Pons (tissue), 1 donor: ENCODE results near the gene SLC41A3.

ENCODE experiments used
- DNase-seq: peaks from one replicate; pipeline ENCODE4 v3.0.0-alpha.2; 2016; ENCODE audit warnings: low spot score

SLC41A3 gene

DNA sequence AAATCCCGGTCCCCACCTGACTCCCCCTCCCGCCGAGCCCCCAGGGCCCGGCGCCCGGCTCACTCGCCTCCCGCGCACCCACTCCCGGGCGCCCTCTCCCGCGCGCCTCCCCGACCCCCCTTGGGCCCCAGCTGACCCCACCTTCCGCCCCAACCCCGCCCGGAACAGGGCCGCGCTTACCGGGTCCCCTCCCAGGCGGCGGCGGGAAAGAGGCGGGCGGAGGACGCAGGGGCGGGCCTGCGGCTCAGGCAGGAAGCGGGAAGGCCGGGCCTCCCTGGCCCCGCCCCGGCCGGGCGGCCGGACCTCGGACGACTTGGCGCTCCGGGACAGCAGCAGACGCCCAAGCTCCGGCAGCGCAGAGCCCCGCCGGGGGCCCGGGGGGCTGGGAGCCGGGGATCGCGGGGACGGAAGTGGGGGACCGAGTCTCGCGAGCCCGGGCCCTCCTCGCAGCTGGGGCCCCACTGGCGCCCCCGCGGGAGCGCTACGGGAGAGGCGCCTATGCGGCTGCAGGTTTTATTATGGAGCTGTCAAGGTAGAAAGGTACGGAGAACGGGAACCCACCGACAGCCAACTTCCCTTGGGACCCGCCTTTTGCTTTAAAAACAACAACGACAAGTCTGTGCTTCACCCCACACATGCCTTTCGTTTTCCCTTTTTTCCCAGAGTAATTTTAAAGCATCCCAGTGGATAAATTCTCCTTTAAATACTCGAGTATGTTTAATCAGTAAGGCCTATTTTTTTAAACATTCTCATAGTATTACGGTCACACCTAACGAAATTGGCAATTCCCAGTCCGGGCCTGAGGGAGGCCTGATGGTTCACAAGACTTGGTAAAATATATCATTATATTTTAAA is at the start of gene SLC41A3:
Gene SLC41A3, minus strand, starts transcription at position 212 of the 855 bp plus-strand sequence. CDS start 15,905 bp downstream, outside the sequence.
- DNase-seq: peak; percentile 74

DNA sequence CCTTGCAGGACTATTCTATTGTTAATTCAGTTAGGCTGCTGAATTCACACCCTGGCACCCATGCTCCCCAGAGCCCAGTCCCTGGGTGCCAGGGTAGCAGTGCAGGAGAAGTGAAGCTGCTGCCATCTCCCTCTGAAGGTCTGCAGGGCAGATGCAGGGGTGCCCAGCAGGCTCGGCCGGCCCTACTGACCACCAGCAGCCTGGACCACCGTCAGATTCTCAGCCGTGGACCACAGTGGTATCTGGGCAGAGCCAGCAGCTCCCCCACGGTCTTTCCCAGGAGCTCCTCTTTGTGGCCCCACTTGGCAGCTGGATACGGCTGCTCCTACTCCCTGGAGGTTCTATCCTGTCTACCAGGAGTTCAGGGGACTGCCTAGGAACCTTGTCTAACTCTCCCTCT is 49.7 kb upstream of the SLC41A3 start:
- DNase-seq: no peak

- no peak for DNase-seq
These were observed 49.0 kb upstream of the SLC41A3 start for GRCh38 chr3:126132751-126133511.

GRCh38 chr3:126131881-126132750 is 48.2 kb upstream of the SLC41A3 start:
- no peak for DNase-seq

DNA sequence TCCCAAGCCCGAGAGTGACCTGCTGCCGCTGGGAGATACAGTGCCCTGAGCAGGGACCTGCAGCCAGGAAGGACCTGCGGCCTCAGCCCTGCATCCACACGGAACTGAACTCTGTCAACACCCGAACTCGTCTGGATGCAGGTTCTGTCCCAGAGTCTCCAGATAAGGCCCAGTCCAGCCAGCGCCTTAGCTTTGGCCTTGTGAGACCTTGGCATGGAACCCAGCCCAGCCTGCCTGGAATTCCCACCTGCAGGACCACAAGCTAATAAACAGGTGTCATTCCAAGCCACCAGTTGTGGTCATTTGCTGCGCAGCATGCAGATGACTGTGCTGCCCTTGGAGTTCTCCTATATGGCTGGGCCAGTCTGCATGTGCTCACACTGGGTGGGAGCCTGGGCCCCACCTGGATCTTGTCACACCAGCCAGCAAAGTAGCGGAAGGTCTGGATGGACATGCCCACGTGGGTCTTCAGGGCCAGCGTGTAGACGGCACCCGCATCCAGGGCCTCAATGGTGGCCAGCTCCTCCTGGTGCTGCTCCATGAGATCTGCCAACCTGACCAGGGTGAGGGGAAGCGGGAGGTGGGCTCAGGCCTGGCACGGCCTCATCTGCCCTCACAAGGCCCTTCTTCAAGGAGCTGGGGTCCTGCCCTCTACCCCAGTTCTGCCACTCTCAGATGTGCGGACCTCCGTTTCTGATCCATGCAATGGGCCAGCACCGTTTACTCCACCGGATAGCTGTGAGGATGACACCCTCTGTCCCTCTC is 47.2 kb upstream of the SLC41A3 start:
- DNase-seq: no peak

GRCh38 chr3:126130081-126130855 is 46.3 kb upstream of the SLC41A3 start:
- DNase-seq: no peak

DNA sequence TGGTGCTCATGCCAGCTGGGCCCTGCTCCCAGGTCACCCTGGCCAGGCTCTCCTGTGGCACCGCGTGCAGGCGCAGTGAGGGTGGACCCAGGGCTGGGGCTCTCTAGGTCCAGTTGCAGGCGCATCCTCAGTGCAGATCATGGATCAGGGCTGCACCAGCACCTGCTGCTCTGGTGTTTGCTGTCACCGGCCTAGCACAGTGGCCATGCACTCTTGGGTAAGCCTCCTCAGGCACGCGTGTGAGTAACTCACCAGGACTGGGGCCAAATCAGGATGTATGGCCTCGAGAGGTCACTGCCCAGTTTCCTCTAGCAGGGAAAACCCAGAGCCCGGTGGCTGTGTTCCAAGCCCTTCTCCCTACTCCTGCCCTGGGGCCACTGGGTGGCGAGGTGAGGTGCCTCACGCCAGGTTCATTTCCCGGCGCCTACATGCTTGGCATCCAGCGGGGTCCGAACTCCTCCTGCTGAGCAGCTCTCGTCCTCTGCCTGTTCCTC is 45.5 kb upstream of the SLC41A3 start:
- no peak for DNase-seq

DNA sequence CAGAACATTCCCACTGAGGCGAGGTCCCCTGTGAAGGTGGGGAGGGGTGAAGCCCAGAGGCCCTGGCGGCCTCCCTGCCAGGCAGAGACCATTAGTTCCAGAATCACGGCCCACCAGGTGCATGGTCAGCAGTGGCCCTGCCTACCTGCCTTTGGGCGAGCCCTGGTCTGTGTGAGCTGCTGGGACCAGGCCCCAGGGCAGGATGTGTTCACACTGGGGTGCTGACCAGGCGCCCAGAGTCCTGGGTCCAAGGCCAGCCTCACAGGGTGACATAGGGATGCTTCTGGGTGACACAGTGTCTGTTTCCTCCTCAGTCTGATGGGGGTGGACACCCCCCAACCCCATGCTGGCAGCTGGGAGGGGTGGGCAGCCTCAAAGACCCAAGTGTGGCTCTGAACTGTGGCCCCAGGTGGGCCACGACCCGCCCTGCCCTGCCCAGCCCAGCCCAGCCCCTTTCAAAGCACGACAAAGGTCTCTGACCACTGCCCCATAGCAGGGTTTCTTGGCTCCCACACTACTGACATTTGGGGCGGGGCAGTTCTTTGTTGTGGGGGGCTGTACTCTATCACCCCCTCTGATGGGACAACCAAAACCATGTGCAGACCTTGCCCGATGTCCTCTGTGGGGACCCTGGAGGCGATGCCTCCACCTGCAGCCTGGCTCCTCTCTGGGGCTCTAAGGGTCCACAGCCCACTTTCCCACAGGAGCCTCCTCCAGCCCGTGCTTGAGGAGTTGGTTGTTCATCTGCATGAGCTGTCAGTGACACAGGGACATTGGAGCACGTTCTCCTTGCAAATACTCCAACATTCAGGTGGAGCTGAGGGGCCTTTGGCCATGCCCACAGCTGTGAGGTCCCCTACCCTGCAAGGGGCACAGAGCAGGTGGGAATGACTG is 44.8 kb upstream of the SLC41A3 start:
- no peak for DNase-seq

DNA sequence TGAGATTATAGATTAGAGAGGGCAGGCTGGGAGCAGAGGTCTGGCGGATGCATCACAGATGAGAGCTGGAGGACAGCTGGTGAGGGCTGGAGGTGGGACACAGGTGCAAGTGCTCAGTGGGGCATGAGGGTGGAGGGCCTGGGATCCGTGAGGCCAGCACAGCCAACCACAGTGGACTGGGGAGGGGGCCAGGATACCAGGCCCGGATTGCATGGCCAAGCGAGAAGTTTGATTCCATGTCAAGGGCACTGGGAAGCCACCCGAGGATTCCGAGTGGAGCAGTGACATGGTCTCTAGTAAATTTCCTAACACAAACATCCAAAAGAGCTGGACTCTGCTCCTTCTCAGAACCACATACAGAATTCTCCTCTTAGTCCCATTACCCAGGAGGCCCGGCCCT is 44.0 kb upstream of the SLC41A3 start:
- DNase-seq: no peak

DNA sequence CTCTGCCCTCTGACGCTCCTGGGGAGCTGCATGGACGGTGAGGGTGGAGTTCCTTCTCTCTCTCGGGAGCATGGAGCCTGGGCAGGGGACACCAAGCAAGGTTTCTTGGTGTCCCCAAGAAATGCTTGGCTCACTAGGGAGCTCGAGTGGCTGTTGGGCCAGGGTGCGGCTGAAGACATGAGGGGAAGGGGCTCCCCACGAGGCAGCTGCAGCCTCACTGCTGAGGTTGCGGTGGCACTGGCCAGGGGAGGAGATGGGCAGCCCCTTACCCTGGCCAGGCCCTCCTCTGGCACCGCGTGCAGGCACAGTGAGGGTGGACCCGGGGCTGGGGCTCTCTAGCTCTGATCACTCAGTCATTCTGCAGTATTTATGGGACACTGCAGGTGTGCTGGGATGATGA is 43.5 kb upstream of the SLC41A3 start:
- no peak for DNase-seq

GRCh38 chr3:126126811-126127431 is 43.0 kb upstream of the SLC41A3 start:
- no peak for DNase-seq

DNA sequence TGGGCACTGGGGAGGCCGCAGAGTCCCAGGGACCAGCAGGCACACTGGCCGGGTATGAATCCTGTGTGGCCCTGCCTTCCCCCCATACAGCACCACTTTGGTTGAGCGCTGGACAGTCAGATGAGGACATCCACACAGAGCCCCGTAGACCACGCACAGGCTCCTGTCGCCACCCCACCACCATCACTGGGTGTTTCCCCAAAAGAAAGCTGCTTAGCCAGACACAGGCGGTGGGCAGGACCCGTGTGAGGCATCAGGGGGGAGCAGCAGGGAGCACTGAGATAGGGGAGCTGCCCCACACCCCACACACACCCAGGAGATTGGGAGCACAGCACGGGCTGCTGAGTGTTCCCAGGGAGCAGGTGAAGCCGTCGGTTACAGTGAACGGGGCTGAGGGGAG is 42.4 kb upstream of the SLC41A3 start:
- no peak for DNase-seq

DNA sequence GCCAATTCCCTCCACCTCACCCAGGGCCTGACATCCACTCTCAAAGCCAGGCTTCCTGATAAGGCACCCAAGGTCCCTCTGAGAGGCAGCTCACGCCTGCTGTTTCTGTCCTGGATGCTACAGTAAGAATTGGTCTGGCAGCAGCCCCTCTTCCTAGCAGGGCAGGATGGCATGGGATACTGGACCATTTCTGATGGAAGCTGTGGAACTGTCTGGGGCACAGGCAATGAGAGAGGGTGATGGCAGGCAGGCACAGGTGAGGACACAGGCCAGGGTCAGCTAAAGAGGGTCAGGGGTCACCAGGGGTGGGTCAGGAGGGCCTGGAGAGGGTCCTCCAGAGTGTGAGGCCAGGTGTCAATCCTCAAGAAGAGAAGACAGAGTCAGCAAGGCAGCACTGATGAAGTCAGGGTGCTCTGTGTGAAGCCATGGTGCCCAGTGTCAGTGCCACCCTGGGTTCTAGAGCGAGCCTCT is 41.9 kb upstream of the SLC41A3 start:
- DNase-seq: no peak

- no peak for DNase-seq
These were observed 41.4 kb upstream of the SLC41A3 start for GRCh38 chr3:126125341-126125740.

- no peak for DNase-seq
These were observed 41.0 kb upstream of the SLC41A3 start for GRCh38 chr3:126124896-126125295.

DNA sequence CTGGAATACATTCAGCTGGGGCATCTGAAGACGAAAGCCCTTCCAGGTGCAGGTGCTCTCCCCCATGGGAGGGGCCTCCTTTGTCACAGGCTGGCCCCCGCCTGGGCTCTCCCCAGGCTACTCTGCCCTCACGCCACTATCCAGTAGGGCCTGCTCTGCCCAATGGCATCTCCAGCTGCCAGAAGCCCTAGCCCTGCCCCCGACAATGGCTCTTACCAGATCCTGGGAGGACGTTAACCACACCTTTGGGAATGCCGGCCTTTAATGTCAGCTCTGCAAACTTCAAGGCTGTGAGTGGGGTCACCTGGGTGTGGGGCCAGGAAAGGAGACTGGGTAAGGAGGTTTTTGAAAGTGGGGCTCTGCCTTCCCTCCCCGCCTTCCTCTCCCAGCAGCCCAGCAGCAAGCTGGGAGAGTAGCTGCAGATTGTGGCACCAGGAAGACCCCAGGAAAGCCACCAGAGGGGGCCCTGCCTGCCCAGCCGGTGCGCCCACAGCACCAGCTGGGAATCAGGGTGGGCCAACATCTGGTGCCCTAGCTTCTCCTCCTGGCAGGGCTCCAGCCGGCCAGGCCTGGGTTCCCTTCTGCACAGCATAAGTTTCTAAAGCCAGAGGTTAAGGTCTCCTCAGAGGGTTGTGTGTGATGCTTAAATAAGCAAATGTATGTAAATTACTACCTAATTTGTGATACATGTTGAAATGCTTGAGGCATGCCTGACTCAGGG is 40.4 kb upstream of the SLC41A3 start:
- DNase-seq: no peak

GRCh38 chr3:126121632-126122031 is 37.7 kb upstream of the SLC41A3 start:
- DNase-seq: no peak

- DNase-seq: no peak
These were observed 37.1 kb upstream of the SLC41A3 start for GRCh38 chr3:126121074-126121473.
